Sciatic nerve (tissue), 2 donors: ENCODE measurements around the gene LMO7. TPM values are rescaled to one million over a fixed set of nuclear protein-coding genes. Genes with fewer than 3 reads are reported as not detected.

Experiments used
- ATAC-seq: fragments of 200-7000 bp; cut with Tn5 transposase; one replicate; pipeline ENCODE4 v1.9.1; 2020; ENCODE audit warnings: mild to moderate bottlenecking, moderate library complexity
- DNase-seq: peaks from one replicate; pipeline ENCODE4 v3.0.0-alpha.2; 2020; ENCODE audit warnings: low spot score
- intact Hi-C: fragments of 100-400 bp; cut with DNase I; formaldehyde crosslinking; loops from one replicate; pipeline ENCODE4 v1.14.2; 2022
- total RNA-seq: library from RNA; stranded (reverse); fragmentation: NEBNext Ultra II Directional; extraction: Animal tissue kit (Norgen Biotek cat#: 25700); gene quantifications from one replicate; pipeline ENCODE4 v1.2.1, GENCODE V29; 2021
- donor health status: DM: no; HTN: no; CAD: no.
- donor health status: DM: no; HTN: no; CAD: no.

The LMO7 gene
- total RNA-seq, 1 donor from 2014 or later, result 249 TPM

DNA sequence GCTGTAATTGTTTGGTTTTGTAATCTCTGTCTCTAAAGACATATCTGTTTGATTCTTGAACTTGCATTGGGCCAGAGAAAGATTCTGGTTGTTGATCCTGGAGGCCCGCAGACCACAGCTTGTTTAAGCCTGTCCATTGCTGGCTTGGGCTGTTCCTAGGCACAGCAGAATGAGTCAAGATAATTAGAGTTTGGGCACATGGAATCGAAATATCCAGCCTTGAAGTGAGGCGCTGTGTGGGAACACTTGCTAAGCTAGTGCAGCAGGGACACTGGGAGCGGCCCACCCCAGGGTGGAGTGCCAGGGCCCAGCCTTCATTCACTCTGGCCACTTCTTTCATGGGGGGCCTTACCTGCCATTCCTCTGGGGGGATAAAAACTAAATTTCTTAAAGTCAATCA, 219.7 kb downstream of the LMO7 start:
- no peak for DNase-seq
- peak; percentile 69 for ATAC-seq
- intact Hi-C loops, result no loop called here

DNA sequence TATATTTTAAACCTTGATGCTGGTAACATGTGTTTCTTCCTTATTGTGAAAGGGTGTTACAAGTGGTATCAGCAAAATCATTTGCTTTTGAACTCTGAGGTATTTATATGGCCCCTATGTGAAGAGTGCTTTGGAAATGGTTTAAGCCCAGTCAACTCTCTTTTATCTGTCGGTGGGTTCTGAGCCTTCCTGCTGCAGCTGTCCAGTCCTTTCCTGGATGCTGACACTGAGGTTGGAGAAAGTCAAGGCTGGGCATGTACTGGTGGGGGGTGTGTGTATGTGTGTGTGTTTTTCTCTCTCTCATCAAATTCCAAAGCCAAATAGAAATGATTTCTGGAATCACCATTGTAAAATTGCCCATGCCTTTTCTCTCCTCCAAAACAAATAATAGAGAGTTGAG, 221.2 kb downstream of the LMO7 start:
- no peak for DNase-seq
- no peak for ATAC-seq
- intact Hi-C loops, result no loop called here

- intact Hi-C loops, result no loop called here
- ATAC-seq (no peak), DNase-seq (no peak)
These were observed 224.8 kb downstream of the LMO7 start for GRCh38 chr13:75860935-75861334.

DNA sequence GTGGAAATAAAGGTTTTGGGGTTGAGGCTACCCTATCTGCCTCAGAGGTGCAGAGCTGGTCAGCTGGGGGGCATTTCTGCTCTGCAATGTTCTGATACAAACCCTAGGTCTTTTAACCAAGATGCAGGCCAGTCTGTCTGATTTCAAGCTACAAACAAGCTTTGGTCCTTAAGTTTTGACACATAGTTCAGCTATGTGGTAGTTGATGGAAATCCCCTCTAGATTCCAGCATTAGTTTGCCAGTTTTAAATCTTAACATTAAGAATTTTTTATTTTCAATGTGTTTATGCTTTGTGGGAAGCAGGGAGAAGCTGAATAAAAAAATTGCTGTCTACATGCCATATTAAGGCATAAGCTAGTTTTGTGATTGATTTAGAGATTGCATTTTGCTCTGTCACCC, 225.7 kb downstream of the LMO7 start:
- no peak for ATAC-seq
- no peak for DNase-seq
- intact Hi-C loops, result no loop called here

DNA sequence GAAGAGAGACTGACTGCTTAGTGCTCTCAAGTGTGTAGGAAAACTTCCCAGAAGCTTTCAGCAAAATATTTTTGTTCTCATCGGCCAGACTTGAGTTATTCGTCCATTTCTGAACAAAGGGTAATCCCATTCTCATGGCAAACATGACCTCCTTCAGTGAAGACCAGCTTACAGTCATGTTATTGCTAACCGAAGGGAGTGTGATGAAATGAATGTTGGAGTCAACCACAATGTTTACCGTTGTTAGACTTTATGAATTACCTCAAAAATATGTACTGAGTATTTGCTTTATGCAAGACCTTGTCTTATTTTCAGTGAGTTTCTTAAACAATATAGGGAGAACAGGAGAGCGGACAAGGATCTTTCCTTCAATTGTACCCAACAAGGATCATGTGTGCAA, 228.6 kb downstream of the LMO7 start:
- ATAC-seq (no peak), DNase-seq (no peak)
- intact Hi-C loops, result loop anchor here (5.0 kb wide), 1 partner anchor 1613 kb away; no protein-coding TSS in a partner anchor

- ATAC-seq (no peak), DNase-seq (no peak)
- intact Hi-C loops, result loop anchor here (5.0 kb wide), 1 partner anchor 1610 kb away; no protein-coding TSS in a partner anchor
These were observed 231.4 kb downstream of the LMO7 start for GRCh38 chr13:75867379-75868117.

DNA sequence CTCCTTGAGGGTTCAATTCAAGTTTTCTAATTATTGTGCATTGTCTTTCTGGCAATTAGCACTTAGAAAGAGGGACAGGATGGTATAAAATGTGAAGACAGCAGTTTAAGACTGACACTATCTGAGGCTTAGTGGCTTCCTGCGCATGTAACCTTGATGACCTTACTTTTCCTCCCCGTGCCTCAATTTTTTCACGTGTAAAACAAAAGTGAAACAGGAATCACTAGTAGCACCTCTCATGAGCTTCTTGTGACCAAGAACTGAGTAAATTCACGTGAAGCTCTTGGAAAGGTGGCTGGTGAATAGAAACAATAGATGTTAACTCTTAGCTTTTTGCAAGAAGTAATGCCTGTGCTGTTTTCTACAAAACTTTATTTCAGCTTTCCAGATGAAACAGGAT, 233.9 kb downstream of the LMO7 start:
- DNase-seq, result no peak

GRCh38 chr13:75870397-75870903, 234.3 kb downstream of the LMO7 start:
- ATAC-seq (peak; percentile 72), DNase-seq (no peak)
- intact Hi-C loops, result loop anchor here (5.0 to 10.0 kb wide), 2 partner anchors 602 to 1034 kb away; no protein-coding TSS in a partner anchor

More for the DNA sequence above, 233.9 kb downstream of the LMO7 start:
- no peak for ATAC-seq
- intact Hi-C loops, result loop anchor here (5.0 to 10.0 kb wide), 3 partner anchors 602 to 1607 kb away; no protein-coding TSS in a partner anchor

DNA sequence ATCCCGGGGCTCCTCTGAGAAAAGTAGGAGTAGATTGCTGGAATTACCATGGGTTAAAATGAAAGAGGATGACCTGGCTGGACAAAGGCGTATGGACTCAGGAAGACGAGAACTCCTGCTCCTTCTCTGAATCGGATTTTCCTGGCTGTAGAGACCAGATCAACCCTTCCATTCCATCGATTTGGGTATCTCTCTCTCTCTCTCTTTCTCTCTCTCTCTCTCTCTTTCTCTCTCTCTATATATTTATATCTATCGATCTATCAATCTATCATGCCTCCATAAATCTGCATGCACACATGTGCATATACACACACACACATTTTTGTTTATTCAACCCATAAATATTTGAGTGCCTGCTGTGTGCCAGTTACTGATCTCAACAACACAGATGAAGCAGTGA, 234.9 kb downstream of the LMO7 start:
- DNase-seq (no peak), ATAC-seq (peak; percentile 40)
- intact Hi-C loops, result loop anchor here (5.0 to 10.0 kb wide), 2 partner anchors 601 to 1034 kb away; no protein-coding TSS in a partner anchor

GRCh38 chr13:75872980-75873379, 236.8 kb downstream of the LMO7 start:
- DNase-seq, result no peak
- no peak for ATAC-seq
- intact Hi-C loops, result loop anchor here (5.0 to 10.0 kb wide), 2 partner anchors 599 to 1032 kb away; no protein-coding TSS in a partner anchor

DNA sequence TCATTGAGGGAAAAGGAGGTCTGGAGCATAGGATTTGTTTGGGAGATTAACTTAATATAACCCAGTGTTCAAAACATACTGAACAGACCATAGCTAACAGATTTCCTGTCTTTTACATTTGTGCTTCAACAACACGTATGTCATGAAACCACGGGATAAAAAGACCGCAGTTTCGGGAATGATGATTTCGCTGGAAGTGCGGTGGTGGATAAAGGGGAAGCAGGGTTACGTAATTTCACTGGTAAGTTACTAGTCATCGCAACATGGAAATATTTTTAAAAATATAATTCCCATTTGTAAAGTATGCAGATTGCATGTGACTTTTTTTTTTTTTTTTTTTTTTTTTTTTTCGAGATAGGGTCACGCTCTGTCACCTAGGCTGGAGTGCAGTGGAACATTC, 237.4 kb downstream of the LMO7 start:
- no peak for DNase-seq
- no peak for ATAC-seq

GRCh38 chr13:75875450-75875849, 239.3 kb downstream of the LMO7 start:
- intact Hi-C loops, result loop anchor here (10.0 kb wide), 1 partner anchor 1029 kb away; no protein-coding TSS in a partner anchor
- ATAC-seq (no peak), DNase-seq (no peak)

More for the DNA sequence above, 237.4 kb downstream of the LMO7 start:
- intact Hi-C loops, result loop anchor here (5.0 to 10.0 kb wide), 2 partner anchors 599 to 1031 kb away; no protein-coding TSS in a partner anchor

DNA sequence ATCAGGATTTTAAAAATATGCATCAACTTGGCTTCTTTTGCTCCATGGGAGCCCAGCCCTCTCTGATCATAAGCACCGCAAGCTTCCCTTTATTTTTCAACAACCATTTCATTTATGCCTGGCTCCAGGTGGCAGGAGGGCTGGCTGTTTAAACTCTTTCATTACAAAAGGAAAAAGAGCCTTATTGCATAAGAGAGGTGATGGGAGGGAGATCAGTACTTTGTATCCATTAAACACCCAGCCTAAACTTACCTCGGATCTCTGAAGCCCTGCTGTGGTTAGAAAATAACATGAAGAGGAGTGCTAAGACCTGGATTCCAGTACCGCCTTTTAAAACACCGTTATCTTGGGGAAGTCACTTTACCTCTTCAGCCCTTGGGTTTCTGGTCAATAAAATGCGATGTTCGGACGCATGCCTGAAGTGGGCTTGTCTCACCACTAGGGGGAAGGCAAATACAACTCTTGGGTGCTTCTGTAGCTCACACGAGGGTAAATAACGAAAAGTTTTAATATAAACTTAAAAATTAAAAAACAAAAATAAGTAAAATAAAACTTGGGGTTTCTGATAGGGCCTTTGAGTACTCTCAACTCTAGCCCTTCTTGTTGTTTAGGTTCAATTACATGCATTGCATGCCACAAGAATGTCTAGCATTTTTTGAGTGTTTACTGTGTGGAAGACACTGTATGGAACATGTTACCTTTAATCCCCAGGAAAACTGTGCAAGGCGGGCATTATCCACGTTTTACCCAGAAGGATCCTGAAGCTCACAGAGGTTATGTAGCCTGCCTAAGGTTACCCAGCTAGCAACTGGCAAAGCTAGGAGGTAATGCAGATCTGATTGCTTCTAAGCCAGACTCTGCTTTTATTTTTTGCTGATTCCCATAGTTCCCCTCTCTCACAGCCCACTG, 240.3 kb downstream of the LMO7 start:
- DNase-seq (peak; percentile 76), ATAC-seq (peak; percentile 92)
- intact Hi-C loops, result loop anchor here (10.0 kb wide), 1 partner anchor 1028 kb away; no protein-coding TSS in a partner anchor

GRCh38 chr13:75877071-75877470, 240.9 kb downstream of the LMO7 start:
- intact Hi-C loops, result loop anchor here (10.0 kb wide), 1 partner anchor 1028 kb away; no protein-coding TSS in a partner anchor
- DNase-seq (no peak), ATAC-seq (no peak)

GRCh38 chr13:75879656-75880055, 243.5 kb downstream of the LMO7 start:
- intact Hi-C loops, result loop anchor here (10.0 kb wide), 1 partner anchor 1025 kb away; no protein-coding TSS in a partner anchor
- DNase-seq (no peak), ATAC-seq (no peak)

GRCh38 chr13:75881109-75881775, 245.1 kb downstream of the LMO7 start:
- DNase-seq, result no peak
- ATAC-seq, result no peak
- intact Hi-C loops, result no loop called here

DNA sequence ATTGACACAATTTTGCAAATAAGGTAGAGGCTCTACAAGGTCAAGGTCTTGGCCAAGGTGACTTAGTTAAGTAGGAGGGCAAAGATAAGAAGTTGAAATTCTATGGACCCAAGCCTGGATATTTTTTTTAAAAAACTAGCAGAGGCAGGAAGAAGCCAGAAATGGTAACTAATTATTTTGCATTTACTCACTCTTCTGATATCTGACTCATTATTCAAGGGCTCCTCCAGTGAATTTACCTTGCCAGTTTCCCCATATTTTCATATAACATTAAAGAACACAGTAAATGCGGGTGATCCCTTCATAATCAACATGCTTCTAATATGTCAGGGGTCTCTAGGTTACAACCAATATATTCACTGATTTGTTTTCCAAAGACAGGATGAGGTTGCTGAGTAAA, 246.1 kb downstream of the LMO7 start:
- ATAC-seq, result no peak
- intact Hi-C loops, result no loop called here
- no peak for DNase-seq

DNA sequence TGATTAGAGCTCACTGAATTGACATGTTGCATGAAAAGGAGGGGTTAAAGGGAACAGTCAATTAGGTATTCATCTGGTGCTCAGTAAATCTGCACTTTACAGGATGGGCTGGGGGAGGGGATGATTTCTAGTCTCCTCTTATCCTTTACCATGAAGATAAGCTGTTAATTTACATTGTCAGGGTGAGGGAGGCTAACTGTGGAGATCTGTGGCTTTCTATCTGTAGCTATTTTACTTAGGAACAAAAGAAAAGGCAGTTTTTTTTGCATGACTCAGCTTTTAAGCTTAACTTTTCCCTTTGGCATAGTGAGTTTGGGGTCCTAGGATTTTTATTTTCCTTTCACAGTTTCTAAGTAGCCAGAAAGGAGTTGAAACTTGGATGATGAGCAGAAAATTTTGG, 253.3 kb downstream of the LMO7 start:
- no peak for DNase-seq

DNA sequence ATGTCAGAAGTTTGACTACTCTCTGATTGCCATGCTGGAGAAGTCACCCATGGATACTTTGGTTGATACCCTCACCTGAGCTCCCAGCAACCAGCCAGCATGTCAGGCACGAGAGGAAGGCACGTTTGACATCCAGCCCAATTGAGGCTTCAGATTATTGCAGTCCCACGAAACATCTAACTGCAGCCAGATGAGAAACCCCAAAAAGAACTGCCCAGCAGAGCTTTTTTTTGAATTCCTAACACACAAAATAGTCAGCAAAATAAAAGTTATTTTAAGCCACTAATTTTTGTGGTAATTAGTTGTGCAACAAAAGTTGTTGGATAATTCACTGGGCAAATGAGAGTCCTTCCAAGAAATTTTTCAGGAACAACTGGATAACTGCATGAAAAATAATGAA, 259.0 kb downstream of the LMO7 start:
- no peak for ATAC-seq

More for the DNA sequence above, 253.3 kb downstream of the LMO7 start:
- ATAC-seq, result no peak
- intact Hi-C loops, result no loop called here

More for the DNA sequence above, 259.0 kb downstream of the LMO7 start:
- DNase-seq, result no peak
- intact Hi-C loops, result no loop called here
